IPS-18c (cell line): ENCODE measurements around the gene IMMP1L.

Experiments used
- H3K4me3 ChIP-seq: 2 replicates; pipeline ENCODE4 v1.7.0; 2013; ENCODE audit warnings: low read depth, mild to moderate bottlenecking, low read length, moderate library complexity; ENCODE audit not compliant: insufficient read depth
- H3K9me3 ChIP-seq: one replicate; pipeline ENCODE4 v1.6.1; 2013; ENCODE audit warnings: mild to moderate bottlenecking, low read length, moderate library complexity; ENCODE audit not compliant: control insufficient read depth, insufficient read depth

IMMP1L gene

DNA sequence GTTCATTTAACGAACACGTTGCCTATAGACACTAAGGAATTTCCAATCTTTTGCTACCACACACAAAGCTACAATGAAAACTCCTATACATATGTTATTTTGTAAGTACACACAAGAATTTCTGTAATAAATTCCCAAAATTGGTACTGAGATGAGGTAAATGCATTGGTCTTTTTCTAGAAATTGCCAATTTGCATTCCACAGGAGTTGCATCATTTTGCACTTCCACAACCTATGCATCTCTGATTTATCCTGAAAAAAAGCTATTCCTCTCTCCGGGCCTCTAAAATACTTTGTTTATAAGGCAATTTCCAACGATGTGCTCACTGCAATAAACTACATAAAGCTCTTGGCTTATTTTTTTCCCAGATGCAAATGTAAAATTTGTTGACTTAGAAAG is 24.9 kb downstream of the IMMP1L start:
- no peaks in the 10 kb centered on the region for H3K9me3 ChIP-seq
- H3K4me3 ChIP-seq = no peak overlapping the region

- no peaks in the 10 kb centered on the region for H3K9me3 ChIP-seq
- H3K4me3 ChIP-seq = no peak overlapping the region
These were observed 28.5 kb downstream of the IMMP1L start for GRCh38 chr11:31480930-31481329.

GRCh38 chr11:31479066-31479465 is 30.4 kb downstream of the IMMP1L start:
- Histone ChIP-seq H3K9me3 (no peaks in the 10 kb centered on the region), H3K4me3 (no peak overlapping the region)

GRCh38 chr11:31478223-31478590 is 31.2 kb downstream of the IMMP1L start:
- no peaks in the 10 kb centered on the region for H3K9me3 ChIP-seq
- no peak overlapping the region for H3K4me3 ChIP-seq

DNA sequence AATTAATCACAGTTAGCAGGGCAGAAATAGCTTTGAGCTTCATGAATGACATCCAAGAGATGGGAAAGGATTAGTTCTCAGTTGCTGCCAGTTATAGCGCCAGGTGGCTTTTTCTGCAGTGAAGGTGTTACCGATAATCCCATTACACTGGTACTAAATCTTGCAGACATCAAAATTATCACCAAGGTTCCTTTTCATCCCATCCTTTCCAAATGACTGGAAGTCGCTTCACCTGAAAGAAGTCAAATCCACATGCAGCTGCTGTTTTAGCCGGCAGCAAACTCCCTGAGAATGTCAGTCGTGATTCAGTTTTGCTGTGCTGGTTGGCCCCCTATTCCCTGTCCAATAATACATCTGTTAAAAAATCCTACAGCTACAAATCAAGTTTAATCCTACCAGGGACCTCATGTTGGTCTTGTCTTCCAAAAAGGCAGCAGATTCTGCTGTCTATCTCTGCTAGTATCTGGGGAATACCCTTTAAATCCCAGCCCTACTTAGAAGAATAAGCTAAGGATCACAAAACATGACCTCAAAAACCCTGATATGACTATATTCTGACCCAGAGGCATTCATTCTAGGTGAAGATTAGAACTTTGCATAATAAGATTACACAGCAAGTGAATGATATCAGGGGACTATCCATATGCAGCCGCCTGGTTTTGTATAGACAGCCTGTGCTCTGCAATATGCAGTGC is 31.7 kb downstream of the IMMP1L start:
- H3K4me3 ChIP-seq = no peak overlapping the region
- no peaks in the 10 kb centered on the region for H3K9me3 ChIP-seq

- H3K4me3 ChIP-seq = no peak overlapping the region
- no peaks in the 10 kb centered on the region for H3K9me3 ChIP-seq
These were observed 35.3 kb downstream of the IMMP1L start for GRCh38 chr11:31474083-31474482.

GRCh38 chr11:31464436-31464835 is 45.0 kb downstream of the IMMP1L start:
- no peaks in the 10 kb centered on the region for H3K9me3 ChIP-seq
- no peak overlapping the region for H3K4me3 ChIP-seq

DNA sequence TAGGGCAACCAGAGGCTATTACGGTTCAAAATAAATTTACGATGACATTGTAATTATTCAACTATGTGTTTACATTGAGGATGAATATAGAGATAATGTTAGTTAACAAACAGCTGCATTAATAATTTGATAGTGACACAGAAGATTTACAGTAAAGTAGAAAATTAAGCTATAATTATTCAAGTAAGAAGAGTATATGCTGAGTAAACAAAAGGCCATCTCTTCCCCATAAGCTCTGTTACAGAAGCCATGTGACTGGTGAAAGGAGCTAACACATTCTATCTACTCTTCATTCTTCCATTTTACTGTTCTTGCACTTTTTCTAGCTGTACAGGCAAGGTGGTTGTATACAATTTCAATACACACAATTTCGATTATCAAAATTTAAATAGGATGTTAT is 54.2 kb downstream of the IMMP1L start:
- H3K4me3 ChIP-seq = no peak overlapping the region
- H3K9me3 ChIP-seq = no peaks in the 10 kb centered on the region

GRCh38 chr11:31450841-31451240 is 58.6 kb downstream of the IMMP1L start:
- Histone ChIP-seq H3K9me3 (no peaks in the 10 kb centered on the region), H3K4me3 (no peak overlapping the region)

DNA sequence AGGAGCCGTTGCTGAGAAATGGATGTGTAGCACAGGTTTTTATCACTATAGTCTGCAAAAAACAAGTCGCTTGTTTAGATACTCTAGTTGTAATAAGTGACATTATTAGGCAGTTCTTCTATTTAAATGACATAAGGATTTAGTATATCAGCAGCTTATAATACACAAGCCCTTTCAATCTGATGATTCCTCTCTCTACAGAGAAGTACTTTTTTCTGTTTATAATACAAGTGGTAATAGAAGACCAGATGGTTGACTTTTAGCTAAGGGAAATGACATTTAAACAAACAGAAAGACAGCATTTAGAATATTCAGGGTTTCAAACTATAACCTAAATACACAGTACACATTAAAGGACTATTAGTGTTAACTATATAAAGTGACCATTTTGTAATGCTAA is 60.4 kb downstream of the IMMP1L start:
- Histone ChIP-seq H3K9me3 (no peaks in the 10 kb centered on the region), H3K4me3 (no peak overlapping the region)

DNA sequence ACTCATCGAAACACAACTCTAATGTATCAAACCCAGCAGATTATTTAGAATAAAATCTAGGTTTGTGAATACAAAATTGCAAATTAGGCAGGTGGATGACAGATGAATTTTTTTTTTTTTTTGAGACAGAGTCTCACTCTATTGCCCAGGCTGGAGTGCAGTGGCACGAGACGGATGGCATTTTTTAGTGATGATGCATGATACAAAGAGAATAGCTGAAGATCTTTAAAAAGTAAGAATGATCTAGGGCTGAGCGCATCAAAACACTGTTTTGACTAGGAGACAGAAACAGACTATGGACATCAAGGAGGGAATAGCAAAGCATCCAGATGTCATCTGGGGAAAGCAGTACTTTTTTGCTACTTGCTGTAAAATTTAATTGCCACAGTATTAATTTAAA is 63.8 kb downstream of the IMMP1L start:
- no peaks in the 10 kb centered on the region for H3K9me3 ChIP-seq
- no peak overlapping the region for H3K4me3 ChIP-seq

DNA sequence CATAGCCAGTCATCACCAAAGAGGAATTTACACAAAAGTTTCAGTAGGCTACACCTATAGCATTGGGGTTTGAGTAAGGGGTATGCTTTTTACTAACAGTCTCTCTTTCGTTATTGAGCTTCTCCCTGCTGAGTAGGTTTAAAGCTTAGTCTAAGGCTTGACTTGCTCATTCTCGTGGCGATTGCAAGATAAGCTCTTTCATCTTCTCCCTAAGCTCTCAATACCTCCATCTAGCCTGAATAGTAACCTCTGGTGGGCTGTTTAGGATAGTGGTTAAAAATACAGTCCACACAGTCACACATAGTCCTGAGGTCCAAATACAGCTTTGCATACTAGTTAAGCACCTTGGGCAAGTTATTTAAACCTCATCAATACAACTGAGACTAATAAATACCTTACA is 65.6 kb downstream of the IMMP1L start:
- H3K4me3 ChIP-seq = no peak overlapping the region
- no peaks in the 10 kb centered on the region for H3K9me3 ChIP-seq

GRCh38 chr11:31442086-31442485 is 67.3 kb downstream of the IMMP1L start:
- H3K4me3 ChIP-seq = no peak overlapping the region
- no peaks in the 10 kb centered on the region for H3K9me3 ChIP-seq

GRCh38 chr11:31441296-31441695 is 68.1 kb downstream of the IMMP1L start:
- Histone ChIP-seq H3K4me3 (no peak overlapping the region), H3K9me3 (no peaks in the 10 kb centered on the region)

DNA sequence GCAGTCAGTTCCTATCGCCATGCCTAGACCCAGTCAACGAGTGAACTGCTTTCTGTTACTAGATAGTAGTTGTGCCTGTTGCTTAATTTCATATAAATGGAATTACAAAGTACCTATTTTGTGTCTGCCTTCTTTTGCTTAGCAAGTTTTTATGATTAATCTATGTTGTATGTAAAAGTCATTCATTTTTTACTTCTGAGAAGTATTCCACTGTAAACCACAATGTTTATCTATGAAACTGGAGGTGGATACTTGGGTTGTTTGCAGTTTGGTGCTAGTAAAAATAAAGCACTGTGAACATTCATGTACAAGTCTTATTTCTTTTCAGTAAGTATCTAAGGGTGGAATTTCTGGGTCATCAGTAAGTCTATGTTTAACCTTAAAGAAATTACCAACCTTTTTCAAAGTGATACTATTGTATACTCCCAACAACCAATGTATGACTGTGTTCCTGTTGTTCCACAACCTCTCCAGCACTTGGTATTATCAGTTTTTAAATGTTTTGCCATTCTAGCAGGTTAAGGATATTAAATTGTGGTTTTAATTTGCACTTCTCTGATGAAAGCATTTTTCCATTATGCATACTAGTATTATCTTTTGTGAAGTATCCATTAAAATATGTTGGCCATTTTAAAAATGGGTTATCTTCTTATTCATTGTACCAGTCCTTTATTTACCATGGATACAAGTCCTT is 71.5 kb downstream of the IMMP1L start:
- Histone ChIP-seq H3K9me3 (no peaks in the 10 kb centered on the region), H3K4me3 (no peak overlapping the region)

DNA sequence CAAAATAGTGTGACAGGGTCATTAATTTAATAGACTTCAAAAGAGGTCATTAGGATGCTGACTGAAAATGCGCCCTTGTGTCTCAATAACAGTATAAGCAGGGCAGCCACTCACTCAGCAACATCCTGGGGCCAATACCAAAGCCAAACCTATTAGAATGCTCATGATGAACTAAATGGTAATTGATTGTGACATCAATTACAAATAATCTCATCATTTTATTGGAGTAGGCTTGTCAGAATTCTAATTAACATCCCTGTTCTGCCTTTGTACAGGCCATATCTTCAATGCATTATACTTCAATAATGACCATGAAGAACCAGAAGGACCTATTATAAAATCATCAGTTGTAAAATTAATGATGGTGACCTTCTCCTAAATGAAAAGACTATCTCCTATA is 75.6 kb downstream of the IMMP1L start:
- Histone ChIP-seq H3K9me3 (no peaks in the 10 kb centered on the region), H3K4me3 (no peak overlapping the region)

DNA sequence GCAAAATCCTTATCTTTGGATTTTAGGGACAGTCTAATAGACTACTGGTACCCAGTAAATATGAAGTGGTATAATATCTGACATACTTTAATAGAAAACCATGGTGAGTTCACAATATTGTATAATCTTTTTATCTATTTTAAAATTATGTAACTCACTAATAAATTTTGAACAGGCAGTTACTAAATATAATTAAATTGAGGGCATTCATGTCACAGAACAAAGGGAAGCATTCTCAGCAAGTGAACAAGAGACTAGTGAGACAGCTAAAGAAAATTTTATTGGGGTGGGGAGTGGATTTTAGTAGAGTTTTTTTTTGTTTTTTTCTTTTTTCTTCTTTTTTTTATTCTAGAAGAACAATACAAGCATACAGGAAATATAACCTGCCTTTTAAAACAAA is 84.8 kb downstream of the IMMP1L start:
- no peak overlapping the region for H3K4me3 ChIP-seq
- no peaks in the 10 kb centered on the region for H3K9me3 ChIP-seq

DNA sequence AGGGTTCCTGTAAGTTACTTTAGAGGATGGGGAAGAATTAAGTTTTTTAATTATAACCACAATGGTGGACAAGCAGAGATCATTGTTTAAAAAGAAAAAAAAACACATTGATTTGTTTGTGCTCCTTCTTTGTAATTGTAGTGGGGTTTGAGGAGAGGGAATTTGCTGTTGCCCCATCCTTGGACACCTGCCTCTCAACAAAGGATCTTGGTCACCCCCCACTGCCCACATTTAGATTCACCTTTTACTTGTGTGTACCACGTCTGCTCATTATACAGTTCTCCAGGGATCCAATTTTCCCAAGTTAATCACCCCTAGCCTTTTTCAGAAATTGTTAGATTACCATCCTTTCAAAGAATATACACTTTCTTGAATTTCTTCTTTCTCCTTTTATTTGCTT is 86.7 kb downstream of the IMMP1L start:
- H3K4me3 ChIP-seq = no peak overlapping the region
- no peaks in the 10 kb centered on the region for H3K9me3 ChIP-seq

- H3K9me3 ChIP-seq = no peaks in the 10 kb centered on the region
- no peak overlapping the region for H3K4me3 ChIP-seq
These were observed 87.6 kb downstream of the IMMP1L start for GRCh38 chr11:31421820-31422219.
